Smooth muscle cell (in vitro differentiated cells): ENCODE results near the gene SPP1. TPM values are rescaled to one million over a fixed set of nuclear protein-coding genes. Genes with fewer than 3 reads are reported as not detected.
"Not testable (repeated sequence)": the region's sequence is repeated elsewhere in the genome, so short reads cannot be mapped to it uniquely, and the experiment has no call there.

Experiments used
- DNase-seq: peaks from one replicate; lab custom pipeline; 2025; ENCODE audit not compliant: unreplicated experiment; lab: John Stamatoyannopoulos, UW
- H2AFZ ChIP-seq: fragments of 200-600 bp; sonication (generic); 2 replicates; pipeline ENCODE4 v1.6.0; 2016; ENCODE audit warnings: antibody characterized with exemption, low read depth, mild to moderate bottlenecking
- H3F3A ChIP-seq: fragments of 200-600 bp; sonication (generic); 2 replicates; pipeline ENCODE4 v1.6.0; 2017; ENCODE audit warnings: antibody characterized with exemption, low read depth
- H3K27ac ChIP-seq: fragments of 200-600 bp; sonication (generic); 2 replicates; pipeline ENCODE4 v1.5.1; 2016; ENCODE audit warnings: low read depth, mild to moderate bottlenecking
- H3K27me3 ChIP-seq: fragments of 200-600 bp; sonication (generic); 2 replicates; pipeline ENCODE4 v1.6.1; 2016; ENCODE audit warnings: low read depth, mild to moderate bottlenecking
- H3K36me3 ChIP-seq: fragments of 200-600 bp; sonication (generic); 2 replicates; pipeline ENCODE4 v1.5.1; 2016; ENCODE audit warnings: low read depth
- H3K4me1 ChIP-seq: fragments of 200-600 bp; sonication (generic); 2 replicates; pipeline ENCODE4 v1.5.1; 2016; ENCODE audit warnings: low read depth
- H3K4me2 ChIP-seq: fragments of 200-600 bp; sonication (generic); 2 replicates; pipeline ENCODE4 v1.6.0; 2016; ENCODE audit warnings: mild to moderate bottlenecking
- H3K4me3 ChIP-seq: fragments of 200-600 bp; sonication (generic); 2 replicates; pipeline ENCODE4 v1.5.1; 2016; ENCODE audit warnings: mild to moderate bottlenecking
- H3K79me2 ChIP-seq: fragments of 200-600 bp; sonication (generic); 2 replicates; pipeline ENCODE4 v1.6.0; 2016; ENCODE audit warnings: low read depth, mild to moderate bottlenecking
- H3K9ac ChIP-seq: fragments of 200-600 bp; sonication (generic); 2 replicates; pipeline ENCODE4 v1.6.0; 2016; ENCODE audit warnings: low read depth
- H3K9me3 ChIP-seq: fragments of 200-600 bp; sonication (generic); replicated peaks from 2 replicates; pipeline ENCODE4 v1.5.1; 2016; ENCODE audit warnings: low read depth
- H4K20me1 ChIP-seq: fragments of 200-600 bp; sonication (generic); 2 replicates; pipeline ENCODE4 v1.6.0; 2016; ENCODE audit warnings: low read depth
- CTCF ChIP-seq: fragments of 200-600 bp; sonication (generic); IDR thresholded peaks from 2 replicates; pipeline ENCODE4 v1.5.1; 2017; ENCODE audit warnings: borderline replicate concordance, mild to moderate bottlenecking, antibody characterized with exemption; ENCODE audit not compliant: insufficient read depth, poor library complexity, severe bottlenecking
- WGBS: methylation state at CpG from one replicate; pipeline ENCODE4 v1.1.7; 2016; ENCODE audit warnings: low lambda C conversion rate; 5-methylcytosine and 5-hydroxymethylcytosine counted together
- polyA plus RNA-seq: library from polyadenylated mRNA; unstranded; fragments of >200 nt; fragmentation: Nextera tagmentation; extraction: Ambion mirVana; gene quantifications from 2 replicates; pipeline ENCODE4 v1.2.1, GENCODE V29; 2016
- total RNA-seq: library from RNA; depleted of rRNA; stranded (reverse); fragments of >200 nt; gene quantifications from 2 replicates; pipeline ENCODE4 v1.2.3, GENCODE V29; 2014

SPP1 gene
- total and polyA plus RNA-seq, 2 experiments from 2014 or later, result 16.2 to 37.3 TPM

GRCh38 chr4:87932718-87933141, 42.8 kb upstream of the SPP1 start:
- H3K4me3 ChIP-seq, result no peak overlapping the region
- H4K20me1 ChIP-seq, result no peaks in the 10 kb centered on the region
- H3K9me3 ChIP-seq, result no peaks in the 10 kb centered on the region
- WGBS, result 68% methylated on average over 5 of the region's 5 CpGs
- H3F3A ChIP-seq, result no peaks in the 10 kb centered on the region
- H3K4me1 ChIP-seq, result no peaks in the 10 kb centered on the region
- H3K27me3 ChIP-seq, result no peaks in the 10 kb centered on the region
- H2AFZ ChIP-seq, result no peak overlapping the region
- H3K4me2 ChIP-seq, result no peak overlapping the region
- no peak for TF ChIP-seq CTCF
- H3K36me3 ChIP-seq, result no peaks in the 10 kb centered on the region
- no peak overlapping the region for H3K27ac ChIP-seq
- H3K79me2 ChIP-seq, result no peaks in the 10 kb centered on the region
- H3K9ac ChIP-seq, result no peak overlapping the region
- DNase-seq, result no peak

- H3K36me3 ChIP-seq, result no peaks in the 10 kb centered on the region
- H3K9me3 ChIP-seq, result no peaks in the 10 kb centered on the region
- H3K9ac ChIP-seq, result no peak overlapping the region
- no peaks in the 10 kb centered on the region for H3K27me3 ChIP-seq
- no peaks in the 10 kb centered on the region for H3K4me1 ChIP-seq
- no peaks in the 10 kb centered on the region for H3K79me2 ChIP-seq
- DNase-seq, result no peak
- no peak overlapping the region for H3K4me2 ChIP-seq
- no peak overlapping the region for H3K27ac ChIP-seq
- no peak overlapping the region for H2AFZ ChIP-seq
- H4K20me1 ChIP-seq, result no peaks in the 10 kb centered on the region
- no peak overlapping the region for H3K4me3 ChIP-seq
- 87% methylated on average over 1 of the region's 1 CpG for whole genome bisulfite sequencing
- no peaks in the 10 kb centered on the region for H3F3A ChIP-seq
- TF ChIP-seq CTCF, result no peak
These were observed 42.2 kb upstream of the SPP1 start for GRCh38 chr4:87933337-87933736.

- no peak for DNase-seq
- Histone ChIP-seq H2AFZ (no peak overlapping the region), H3K4me3 (no peak overlapping the region), H3K4me2 (no peak overlapping the region), H3F3A (no peaks in the 10 kb centered on the region), H4K20me1 (no peaks in the 10 kb centered on the region), H3K9me3 (no peaks in the 10 kb centered on the region), H3K36me3 (no peaks in the 10 kb centered on the region), H3K4me1 (no peaks in the 10 kb centered on the region), H3K27me3 (no peaks in the 10 kb centered on the region), H3K27ac (no peak overlapping the region), H3K79me2 (no peaks in the 10 kb centered on the region), H3K9ac (no peak overlapping the region)
- TF ChIP-seq CTCF, result no peak
- 97% methylated on average over 2 of the region's 2 CpGs for WGBS
These were observed 41.3 kb upstream of the SPP1 start for GRCh38 chr4:87934157-87934704.

- WGBS, result 11% methylated on average over 2 of the region's 2 CpGs
- Histone ChIP-seq H3F3A (no peaks in the 10 kb centered on the region), H3K4me2 (no peak overlapping the region)
These were observed 40.5 kb upstream of the SPP1 start for GRCh38 chr4:87934973-87935372.

GRCh38 chr4:87935954-87936353, 39.6 kb upstream of the SPP1 start:
- not testable (repeated sequence) for H4K20me1 ChIP-seq, H3K4me1 ChIP-seq, DNase-seq, H3K79me2 ChIP-seq, H3K27ac ChIP-seq, H3K9me3 ChIP-seq, H3K4me3 ChIP-seq, H3K36me3 ChIP-seq, H3K27me3 ChIP-seq, H3K9ac ChIP-seq, H3F3A ChIP-seq, H3K4me2 ChIP-seq, H2AFZ ChIP-seq
- 61% methylated on average over 9 of the region's 9 CpGs for WGBS

More at GRCh38 chr4:87934973-87935372, 40.5 kb upstream of the SPP1 start:
- no peaks in the 10 kb centered on the region for H3K9me3 ChIP-seq
- no peak for DNase-seq
- H3K4me3 ChIP-seq, result no peak overlapping the region
- H3K9ac ChIP-seq, result no peak overlapping the region
- H2AFZ ChIP-seq, result no peak overlapping the region
- H3K27me3 ChIP-seq, result no peaks in the 10 kb centered on the region
- no peak for TF ChIP-seq CTCF
- no peaks in the 10 kb centered on the region for H3K79me2 ChIP-seq
- no peaks in the 10 kb centered on the region for H3K36me3 ChIP-seq
- no peaks in the 10 kb centered on the region for H4K20me1 ChIP-seq
- H3K27ac ChIP-seq, result no peak overlapping the region
- H3K4me1 ChIP-seq, result no peaks in the 10 kb centered on the region
